K562 (cell line): ENCODE measurements around the gene TACC3. TPM values are rescaled to one million over a fixed set of nuclear protein-coding genes. Genes with fewer than 3 reads are reported as not detected.

ENCODE experiments used
- ATAC-seq: fragments of 200-7000 bp; cut with Tn5 transposase; 3 replicates; pipeline ENCODE4 v1.9.1; 2020; ENCODE audit warnings: moderate library complexity
- BruUV-seq: library from RNA; stranded (reverse); fragments of 400-500 nt; replicated peaks from 2 replicates; lab custom pipeline; 2021; lab: Mats Ljungman, UMichigan
- CTCF ChIA-PET: fragments of 300-600 bp; formaldehyde crosslinking; extraction: SDS; loops from one replicate; lab custom pipeline; 2021; ENCODE audit warnings: low intra/inter-chr PET ratio; lab: Yijun Ruan, JAX
- POLR2A ChIA-PET: fragments of 300-600, 350-650 bp; sonication (Branson Sonifier 250); formaldehyde crosslinking; extraction: SDS; loops from one replicate; lab custom pipeline; 2021; ENCODE audit warnings: antibody characterized with exemption, inconsistent platforms; lab: Yijun Ruan, JAX
- DNase-seq, 4 experiments: peaks; one replicate each; pipeline versions ENCODE4 v3.0.0 to v3.0.0-alpha.2; 2011 to 2018; ENCODE audit warnings: low spot score in 3 of 4, mixed read lengths in 3 of 4; ENCODE audit errors: extremely low read depth in 1 of 4
- FAIRE-seq: peaks from 2 replicates; lab custom pipeline; 2011; peaks lifted over from hg19 to GRCh38; lab: Jason Lieb, UNC
- H2AFZ ChIP-seq: 2 replicates; pipeline ENCODE4 v1.6.0; 2011; ENCODE audit warnings: low read depth, low read length, control low read depth, inconsistent platforms
- H3K27ac ChIP-seq: fragments of 200-600 bp; 3 replicates; pipeline ENCODE4 v1.8.0; 2011; ENCODE audit warnings: low read depth, mild to moderate bottlenecking, control low read depth, inconsistent platforms, low read length, moderate library complexity, mixed read lengths; ENCODE audit errors: extremely low read depth
- H3K27me3 ChIP-seq, 2 experiments: fragments of 300-600 bp in 1 of 2; 2 replicates in 1 of 2; 3 replicates in 1 of 2; pipeline versions ENCODE4 v1.6.0 to v1.8.0; 2011; ENCODE audit warnings: inconsistent platforms in 2 of 2, low read length in 2 of 2, mild to moderate bottlenecking in 1 of 2, mixed read lengths in 1 of 2, moderate library complexity in 1 of 2; ENCODE audit not compliant: control insufficient read depth in 2 of 2, insufficient read depth in 2 of 2
- H3K36me3 ChIP-seq: fragments of 300-600 bp; 3 replicates; pipeline ENCODE4 v1.8.0; 2011; ENCODE audit warnings: mild to moderate bottlenecking, low read length, inconsistent platforms; ENCODE audit not compliant: control insufficient read depth, insufficient read depth
- H3K4me1 ChIP-seq, 2 experiments: fragments of 200-600 bp in 1 of 2; replicated peaks in 1 of 2; 2 replicates in 1 of 2; 3 replicates in 1 of 2; pipeline versions ENCODE4 v1.5.1 to v1.8.0; 2011; ENCODE audit warnings: inconsistent platforms in 2 of 2, low read length in 2 of 2, mild to moderate bottlenecking in 1 of 2, mixed read lengths in 1 of 2, moderate library complexity in 1 of 2; ENCODE audit not compliant: control insufficient read depth in 2 of 2, insufficient read depth in 2 of 2
- H3K4me2 ChIP-seq: 2 replicates; pipeline ENCODE4 v1.6.1; 2011; ENCODE audit warnings: low read length, control low read depth, inconsistent platforms, mixed read lengths; ENCODE audit not compliant: insufficient read depth
- H3K4me3 ChIP-seq: fragments of 200-600 bp; sonication (generic), shearing (Covaris generic); 2 replicates; pipeline ENCODE4 v1.5.1; 2016; ENCODE audit warnings: control low read depth, inconsistent platforms
- H3K79me2 ChIP-seq: fragments of 200-600 bp; 3 replicates; pipeline ENCODE4 v1.8.0; 2011; ENCODE audit warnings: low read length, inconsistent platforms; ENCODE audit not compliant: control insufficient read depth, insufficient read depth
- H3K9ac ChIP-seq, 2 experiments: 2 replicates each; pipeline versions ENCODE4 v1.6.0 to v1.6.1; 2011; ENCODE audit warnings: low read depth in 2 of 2, low read length in 2 of 2, control low read depth in 1 of 2, inconsistent platforms in 1 of 2, mild to moderate bottlenecking in 1 of 2, mixed read lengths in 1 of 2; ENCODE audit not compliant: insufficient read depth in 1 of 2
- H3K9me1 ChIP-seq: one replicate; pipeline ENCODE4 v1.6.0; 2011; ENCODE audit warnings: inconsistent platforms, mild to moderate bottlenecking, low read length, moderate library complexity; ENCODE audit not compliant: control insufficient read depth, insufficient read depth
- H3K9me3 ChIP-seq: replicated peaks from 2 replicates; pipeline ENCODE4 v1.5.1; 2011; ENCODE audit warnings: low read depth, low read length, inconsistent platforms; ENCODE audit not compliant: control insufficient read depth, insufficient read depth
- H4K20me1 ChIP-seq: replicated peaks from 2 replicates; pipeline ENCODE4 v1.6.1; 2011; ENCODE audit warnings: low read length, inconsistent platforms, mixed read lengths; ENCODE audit not compliant: control insufficient read depth, insufficient read depth
- CBFA2T2 ChIP-seq: fragments of 450-650 bp; conservative IDR thresholded peaks from 2 replicates; pipeline ENCODE4 v1.6.1; 2017; ENCODE audit warnings: mild to moderate bottlenecking
- HNRNPL ChIP-seq: fragments of 200-400 bp; formaldehyde crosslinking; IDR thresholded peaks from 2 replicates; pipeline ENCODE4 v1.6.1; 2017; ENCODE audit warnings: low read depth, mild to moderate bottlenecking, low read length
- POLR2AphosphoS5 ChIP-seq: IDR thresholded peaks from 2 replicates; pipeline ENCODE4 v1.6.1; 2011; ENCODE audit warnings: mild to moderate bottlenecking, low read depth, low read length, moderate library complexity; ENCODE audit not compliant: control insufficient read depth, insufficient read depth
- WGBS: fragments of 100-300 bp; shearing (Covaris generic); methylation state at CpG from one replicate; pipeline ENCODE4 v1.1.6; 2016; ENCODE audit warnings: low coverage, mixed read lengths; ENCODE audit not compliant: insufficient coverage; ENCODE audit errors: missing lambda C conversion rate; 5-methylcytosine and 5-hydroxymethylcytosine counted together
- in situ Hi-C: fragments of 300-500 bp; cut with MboI; formaldehyde crosslinking; loops from 4 replicates; pipeline ENCODE4 v1.15.0; 2018; ENCODE audit warnings: inconsistent platforms, mixed read lengths
- intact Hi-C: fragments of 100-400 bp; cut with micrococcal nuclease; formaldehyde crosslinking; loops from 2 replicates; pipeline ENCODE4 v1.14.2; 2022
- polyA plus RNA-seq, 8 experiments: library from polyadenylated mRNA; depleted of rRNA in 4 of 8; stranded (reverse) in 5 of 8; unstranded in 3 of 8; fragments of >200 nt; fragmentation: Nextera tagmentation in 2 of 8; fragmentation: Illumina TruSeq in 1 of 8; extraction: Ambion mirVana in 2 of 8; extraction: Trizol in 1 of 8; gene quantifications; 2 replicates each; pipeline versions ENCODE4 v1.2.1 to v1.2.3, GENCODE V29; 2011 to 2014; ENCODE audit warnings: inconsistent platforms in 1 of 8, missing spikeins in 1 of 8
- total RNA-seq, 7 experiments: library from RNA; depleted of rRNA in 6 of 7; stranded (reverse); fragments of >200 nt in 6 of 7; fragmentation: Illumina TruSeq in 2 of 7; extraction: Trizol in 2 of 7; gene quantifications; 2 replicates each; pipeline versions ENCODE4 v1.2.1 to v1.2.3, GENCODE V29; 2011 to 2021; ENCODE audit warnings: low replicate concordance in 1 of 7
- TF ChIP-seq, protein P1 (sequence below), 2 experiments: fragments of 250-450 bp in 1 of 2; fragments of 450-650 bp in 1 of 2; sonication (Bioruptor Pico) in 1 of 2; IDR thresholded peaks; 2 replicates each; pipeline versions ENCODE4 v1.6.1 to v1.8.0; 2016 to 2021; ENCODE audit warnings: mild to moderate bottlenecking in 2 of 2, moderate library complexity in 2 of 2, missing compliant biosample characterization in 1 of 2, missing genetic modification characterization in 1 of 2
- TF ChIP-seq, protein P2 (sequence below): fragments of 450-650 bp; IDR thresholded peaks from 2 replicates; pipeline ENCODE4 v1.6.1; 2016
- TF ChIP-seq, protein P3 (sequence below): fragments of 450-650 bp; IDR thresholded peaks from 2 replicates; pipeline ENCODE4 v1.6.1; 2016; ENCODE audit warnings: low read depth

Gene TACC3
- total and polyA plus RNA-seq, 9 of the 15 experiments (the other 6 are each of a cell fraction or from before 2014, with no cell fraction given): 1.9 to 122 (median 55.6) TPM

DNA sequence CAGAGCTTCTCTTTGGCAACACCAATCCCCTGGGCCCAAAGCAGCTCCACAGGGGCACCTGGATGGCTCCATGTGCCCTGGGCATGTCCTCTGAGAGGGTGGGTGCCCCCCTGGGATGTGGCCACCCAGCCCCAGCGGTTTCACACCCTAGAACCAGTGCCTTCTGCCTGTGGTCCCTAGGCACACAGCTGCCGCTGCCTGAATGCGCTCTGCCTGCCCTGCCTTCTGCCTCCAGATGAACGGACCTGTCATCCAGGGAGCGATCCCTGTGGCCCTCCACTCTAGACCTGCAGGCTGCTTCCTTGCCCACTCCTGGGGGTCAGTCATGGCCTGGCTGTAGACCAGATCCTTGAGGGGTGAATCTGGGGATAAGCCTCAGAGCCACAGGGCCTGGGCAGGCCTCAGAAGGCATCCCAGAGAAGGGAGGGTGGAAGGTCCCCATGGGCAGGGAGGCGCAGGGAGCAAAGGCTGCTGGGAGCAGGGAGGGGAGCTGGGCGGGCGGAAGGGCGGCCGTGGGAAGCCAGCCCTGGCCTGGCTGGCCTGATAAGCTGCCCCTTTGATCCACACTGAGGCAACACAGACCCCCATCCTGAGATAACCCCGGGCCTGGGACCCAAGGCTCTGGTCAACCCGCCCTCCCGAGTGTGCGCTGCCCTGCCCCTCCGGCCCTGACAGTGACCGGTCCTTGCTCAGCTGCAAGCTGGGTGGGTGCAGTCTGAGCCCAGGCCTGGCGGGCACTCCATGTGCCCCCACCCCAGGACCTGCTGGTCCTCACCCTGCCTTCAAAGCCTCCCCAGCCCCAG, 63.7 kb downstream of the TACC3 start (continued):
- TF ChIP-seq, protein P1, sequence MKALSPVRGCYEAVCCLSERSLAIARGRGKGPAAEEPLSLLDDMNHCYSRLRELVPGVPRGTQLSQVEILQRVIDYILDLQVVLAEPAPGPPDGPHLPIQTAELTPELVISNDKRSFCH (CRISPR knock-in tag; IDR thresholded peaks at IDR 0.05): no peak
- TF ChIP-seq, protein P1 (tag; IDR thresholded peaks at IDR 0.05): peak; percentile 87
- TF ChIP-seq CBFA2T2 (peak; percentile 91), POLR2AphosphoS5 (peak; percentile 84; the same call in 1 of the 2 replicates)

DNA sequence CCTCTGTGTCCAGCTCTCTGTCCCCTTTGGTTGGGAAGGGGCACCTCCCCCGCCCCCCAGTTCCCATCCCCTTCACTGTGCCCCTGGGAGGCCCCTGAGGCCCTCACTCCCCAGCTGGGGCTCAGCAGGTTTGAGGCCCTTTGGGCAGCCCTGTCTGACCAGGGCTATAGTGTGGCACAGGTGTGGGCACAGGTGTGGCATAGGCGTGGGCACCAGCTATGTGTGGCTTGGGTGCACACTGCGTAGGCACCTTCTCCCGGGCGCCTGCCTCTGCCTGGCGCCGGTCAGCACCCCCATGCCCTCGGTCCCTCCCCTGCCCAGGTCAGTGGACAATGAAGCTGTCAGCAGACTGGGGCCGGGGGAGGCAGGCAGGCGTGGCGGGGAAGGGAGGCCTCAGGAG, 64.3 kb downstream of the TACC3 start:
- in situ Hi-C loops: no loop called here
- no peaks in the 10 kb centered on the region for H4K20me1 ChIP-seq
- no peaks in the 10 kb centered on the region for H3K79me2 ChIP-seq
- no peaks in the 10 kb centered on the region for H3K27me3 ChIP-seq
- POLR2A ChIA-PET: interaction anchor here (0.5 to 2.5 kb wide), 2 partner anchors 9 to 65 kb away, joined by 3 to 17 read pairs; partner anchors contain the start of genes FGFR3, TACC3 and TMEM129
- H3K27ac ChIP-seq: peak overlapping the region; percentile 62
- no peak overlapping the region for H3K4me3 ChIP-seq
- H2AFZ ChIP-seq: 0 out of 2 replicates have a peak overlapping the region, but pooled peaks have one; percentile 71
- intact Hi-C loops: no loop called here
- H3K9me1 ChIP-seq: no peaks in the 10 kb centered on the region
- DNase-seq: peak in 1 of 4 experiments; percentile 21
- BruUV-seq: no TSS peak
- peak; percentile 16 for ATAC-seq
- H3K9me3 ChIP-seq: no peaks in the 10 kb centered on the region
- peak overlapping the region; percentile 39 to 90; a peak in 3 of 4 replicates for H3K9ac ChIP-seq
- H3K4me1 ChIP-seq: peaks cover 41 to 79% of the 10 kb centered on the region in 2 experiments
- FAIRE-seq: no peak
- WGBS: 42% methylated on average over 8 of the region's 11 CpGs
- TF ChIP-seq, protein P2, sequence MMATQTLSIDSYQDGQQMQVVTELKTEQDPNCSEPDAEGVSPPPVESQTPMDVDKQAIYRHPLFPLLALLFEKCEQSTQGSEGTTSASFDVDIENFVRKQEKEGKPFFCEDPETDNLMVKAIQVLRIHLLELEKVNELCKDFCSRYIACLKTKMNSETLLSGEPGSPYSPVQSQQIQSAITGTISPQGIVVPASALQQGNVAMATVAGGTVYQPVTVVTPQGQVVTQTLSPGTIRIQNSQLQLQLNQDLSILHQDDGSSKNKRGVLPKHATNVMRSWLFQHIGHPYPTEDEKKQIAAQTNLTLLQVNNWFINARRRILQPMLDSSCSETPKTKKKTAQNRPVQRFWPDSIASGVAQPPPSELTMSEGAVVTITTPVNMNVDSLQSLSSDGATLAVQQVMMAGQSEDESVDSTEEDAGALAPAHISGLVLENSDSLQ: peak; percentile 10; the same call in 1 of the 2 replicates
- TF ChIP-seq, protein P3, sequence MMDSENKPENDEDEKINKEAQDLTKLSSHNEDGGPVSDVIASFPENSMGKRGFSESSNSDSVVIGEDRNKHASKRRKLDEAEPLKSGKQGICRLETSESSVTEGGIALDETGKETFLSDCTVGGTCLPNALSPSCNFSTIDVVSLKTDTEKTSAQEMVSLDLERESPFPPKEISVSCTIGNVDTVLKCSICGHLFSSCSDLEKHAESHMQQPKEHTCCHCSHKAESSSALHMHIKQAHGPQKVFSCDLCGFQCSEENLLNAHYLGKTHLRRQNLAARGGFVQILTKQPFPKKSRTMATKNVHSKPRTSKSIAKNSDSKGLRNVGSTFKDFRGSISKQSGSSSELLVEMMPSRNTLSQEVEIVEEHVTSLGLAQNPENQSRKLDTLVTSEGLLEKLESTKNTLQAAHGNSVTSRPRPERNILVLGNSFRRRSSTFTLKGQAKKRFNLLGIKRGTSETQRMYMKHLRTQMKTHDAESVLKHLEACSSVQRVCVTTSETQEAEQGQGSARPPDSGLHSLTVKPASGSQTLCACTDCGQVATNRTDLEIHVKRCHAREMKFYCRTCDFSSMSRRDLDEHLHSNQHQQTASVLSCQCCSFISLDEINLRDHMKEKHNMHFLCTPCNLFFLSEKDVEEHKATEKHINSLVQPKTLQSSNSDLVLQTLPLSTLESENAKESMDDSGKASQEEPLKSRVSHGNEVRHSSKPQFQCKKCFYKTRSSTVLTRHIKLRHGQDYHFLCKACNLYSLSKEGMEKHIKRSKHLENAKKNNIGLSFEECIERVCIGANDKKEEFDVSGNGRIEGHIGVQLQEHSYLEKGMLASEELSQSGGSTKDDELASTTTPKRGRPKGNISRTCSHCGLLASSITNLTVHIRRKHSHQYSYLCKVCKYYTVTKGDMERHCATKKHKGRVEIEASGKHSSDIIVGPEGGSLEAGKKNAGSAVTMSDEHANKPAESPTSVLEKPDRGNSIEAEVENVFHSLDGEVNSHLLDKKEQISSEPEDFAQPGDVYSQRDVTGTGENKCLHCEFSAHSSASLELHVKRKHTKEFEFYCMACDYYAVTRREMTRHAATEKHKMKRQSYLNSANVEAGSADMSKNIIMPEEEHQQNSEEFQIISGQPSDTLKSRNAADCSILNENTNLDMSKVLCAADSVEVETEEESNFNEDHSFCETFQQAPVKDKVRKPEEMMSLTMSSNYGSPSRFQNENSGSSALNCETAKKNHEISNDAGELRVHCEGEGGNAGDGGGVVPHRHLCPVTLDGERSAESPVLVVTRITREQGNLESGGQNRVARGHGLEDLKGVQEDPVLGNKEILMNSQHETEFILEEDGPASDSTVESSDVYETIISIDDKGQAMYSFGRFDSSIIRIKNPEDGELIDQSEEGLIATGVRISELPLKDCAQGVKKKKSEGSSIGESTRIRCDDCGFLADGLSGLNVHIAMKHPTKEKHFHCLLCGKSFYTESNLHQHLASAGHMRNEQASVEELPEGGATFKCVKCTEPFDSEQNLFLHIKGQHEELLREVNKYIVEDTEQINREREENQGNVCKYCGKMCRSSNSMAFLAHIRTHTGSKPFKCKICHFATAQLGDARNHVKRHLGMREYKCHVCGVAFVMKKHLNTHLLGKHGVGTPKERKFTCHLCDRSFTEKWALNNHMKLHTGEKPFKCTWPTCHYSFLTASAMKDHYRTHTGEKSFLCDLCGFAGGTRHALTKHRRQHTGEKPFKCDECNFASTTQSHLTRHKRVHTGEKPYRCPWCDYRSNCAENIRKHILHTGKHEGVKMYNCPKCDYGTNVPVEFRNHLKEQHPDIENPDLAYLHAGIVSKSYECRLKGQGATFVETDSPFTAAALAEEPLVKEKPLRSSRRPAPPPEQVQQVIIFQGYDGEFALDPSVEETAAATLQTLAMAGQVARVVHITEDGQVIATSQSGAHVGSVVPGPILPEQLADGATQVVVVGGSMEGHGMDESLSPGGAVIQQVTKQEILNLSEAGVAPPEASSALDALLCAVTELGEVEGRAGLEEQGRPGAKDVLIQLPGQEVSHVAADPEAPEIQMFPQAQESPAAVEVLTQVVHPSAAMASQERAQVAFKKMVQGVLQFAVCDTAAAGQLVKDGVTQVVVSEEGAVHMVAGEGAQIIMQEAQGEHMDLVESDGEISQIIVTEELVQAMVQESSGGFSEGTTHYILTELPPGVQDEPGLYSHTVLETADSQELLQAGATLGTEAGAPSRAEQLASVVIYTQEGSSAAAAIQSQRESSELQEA: no peak
- peak; percentile 10 for TF ChIP-seq HNRNPL
- CTCF ChIA-PET: no interaction called here
- H3K4me2 ChIP-seq: peak overlapping the region; percentile 49
- H3K36me3 ChIP-seq: no peaks in the 10 kb centered on the region
